ENCODE measurements around the gene ABLIM3.

ABLIM3 gene

GRCh38 chr5:149141224-149141956 lies at the start of gene ABLIM3:
ABLIM3 (plus strand) TSS chr5:149141493; CDS start chr5:149142096, 603 bp downstream.
- DNase-seq (ENCODE audit: low read depth in 2 of 2), result peak; percentile 20 to 60

- DNase-seq (ENCODE audit: low read depth in 2 of 2), result no peak
Observed at GRCh38 chr5:149093625-149094024, 47.7 kb upstream of the ABLIM3 start.

GRCh38 chr5:149094996-149095395 lies 46.3 kb upstream of the ABLIM3 start:
- no peak for DNase-seq (ENCODE audit: low read depth in 2 of 2)

DNA sequence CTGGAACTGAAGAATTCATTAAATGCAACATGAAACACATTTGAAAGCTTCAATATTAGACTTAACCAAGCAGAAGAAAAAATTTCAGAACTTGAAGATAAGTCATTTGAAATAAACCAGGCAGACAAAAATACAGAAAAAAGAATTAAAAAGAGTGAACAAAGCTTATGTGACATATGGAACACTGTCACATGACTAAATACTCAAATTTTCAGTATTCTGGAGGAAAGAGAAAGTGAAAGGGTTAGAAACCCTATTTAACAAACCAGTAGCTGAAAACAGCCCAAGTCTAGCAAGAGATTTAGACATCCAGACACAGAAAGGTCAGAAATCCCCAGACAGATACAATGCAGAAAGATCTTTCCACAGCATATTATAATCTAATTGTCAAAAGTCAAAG lies 41.4 kb upstream of the ABLIM3 start:
- no peak for DNase-seq (ENCODE audit: low read depth in 2 of 2)

- no peak for DNase-seq (ENCODE audit: low read depth in 2 of 2)
Observed at GRCh38 chr5:149100331-149100730, 41.0 kb upstream of the ABLIM3 start.

- no peak for DNase-seq (ENCODE audit: low read depth in 2 of 2)
Observed at GRCh38 chr5:149108651-149109280, 32.5 kb upstream of the ABLIM3 start.

GRCh38 chr5:149110406-149110805 lies 30.9 kb upstream of the ABLIM3 start:
- no peak for DNase-seq (ENCODE audit: low read depth in 2 of 2)

- DNase-seq (ENCODE audit: low read depth in 2 of 2), result no peak
Observed at GRCh38 chr5:149113669-149114068, 27.6 kb upstream of the ABLIM3 start.

DNA sequence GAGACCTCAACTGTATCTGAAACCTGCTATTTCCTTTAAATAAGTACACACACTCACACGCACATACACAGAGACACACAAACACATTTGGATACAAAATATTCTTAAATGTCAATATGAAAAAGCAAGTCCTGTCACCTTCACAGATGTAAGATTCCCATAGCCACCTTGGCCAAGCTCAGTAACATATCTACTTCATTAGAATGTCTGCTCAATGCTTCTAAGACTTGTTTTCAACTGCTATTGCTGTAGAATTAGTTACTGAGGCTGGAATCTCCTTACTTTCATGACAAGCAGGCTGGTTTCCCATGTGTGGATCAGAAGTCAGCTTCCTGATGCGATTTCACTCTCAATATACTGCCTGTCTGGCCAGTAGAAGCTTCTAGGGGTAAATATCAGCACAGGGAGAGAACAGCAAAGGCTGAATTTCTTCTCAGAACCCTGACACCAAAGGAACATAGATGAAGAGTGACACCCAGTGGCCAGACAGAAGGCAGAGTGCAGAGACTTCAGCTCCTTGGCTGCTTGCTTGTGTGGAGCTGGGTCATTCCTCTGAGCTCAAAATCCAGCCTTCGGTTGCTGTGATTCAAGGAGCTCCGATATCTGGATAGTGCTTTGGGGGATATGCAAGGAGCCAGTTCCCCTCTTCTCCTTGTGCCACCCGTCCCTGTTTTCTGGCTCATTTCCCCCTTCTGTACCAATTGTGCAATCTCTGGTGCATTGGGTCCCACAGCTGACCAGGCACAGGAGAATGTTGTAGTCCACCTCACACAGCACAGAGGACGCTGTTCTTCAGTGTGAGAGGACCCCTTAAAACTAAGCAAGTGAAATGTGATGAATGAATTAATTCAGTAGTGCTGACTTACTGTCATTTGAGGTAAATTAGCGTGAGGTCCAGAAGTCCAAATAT lies 26.6 kb upstream of the ABLIM3 start:
- no peak for DNase-seq (ENCODE audit: low read depth in 2 of 2)

DNA sequence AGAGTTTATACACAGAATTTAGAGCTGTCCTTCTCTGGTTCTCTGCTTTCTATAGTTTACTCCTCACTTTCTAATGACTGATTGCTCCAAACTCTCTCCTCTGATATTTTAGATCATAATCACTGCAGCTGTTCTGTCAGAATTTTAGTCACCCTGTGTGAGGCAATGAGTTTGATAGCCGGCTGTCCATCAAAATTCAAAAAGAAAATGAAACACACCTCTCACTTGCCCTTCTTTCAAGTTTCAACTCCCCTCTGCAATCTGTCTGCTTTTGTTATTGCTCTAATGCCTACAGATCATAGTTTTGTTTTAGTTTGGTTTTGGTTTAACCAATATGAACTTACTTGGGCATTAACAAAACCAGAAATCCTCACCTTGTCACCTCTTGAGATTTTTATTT lies 23.3 kb upstream of the ABLIM3 start:
- DNase-seq (ENCODE audit: low read depth in 2 of 2), result no peak

- no peak for DNase-seq (ENCODE audit: low read depth in 2 of 2)
Observed at GRCh38 chr5:149118463-149118862, 22.8 kb upstream of the ABLIM3 start.

DNA sequence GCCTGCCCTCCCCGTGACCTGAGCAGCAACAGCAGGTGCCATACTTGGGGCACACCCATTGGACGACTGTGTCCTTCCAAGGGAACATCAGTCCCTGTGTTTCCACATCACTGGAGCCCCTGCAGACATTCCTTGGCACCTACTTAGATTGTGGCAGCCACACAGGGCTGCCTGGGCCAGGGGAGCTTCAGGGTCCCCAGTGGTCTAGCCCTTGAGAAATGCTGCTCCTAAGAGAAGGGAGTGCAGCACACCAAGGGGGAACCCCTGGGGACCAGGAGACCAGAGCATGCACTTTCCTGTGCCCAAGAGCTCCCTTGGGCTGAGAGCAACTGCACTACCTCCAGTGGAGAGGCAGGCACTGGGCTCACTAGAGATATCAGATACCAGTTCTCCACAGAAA lies 20.1 kb upstream of the ABLIM3 start:
- no peak for DNase-seq (ENCODE audit: low read depth in 2 of 2)

DNA sequence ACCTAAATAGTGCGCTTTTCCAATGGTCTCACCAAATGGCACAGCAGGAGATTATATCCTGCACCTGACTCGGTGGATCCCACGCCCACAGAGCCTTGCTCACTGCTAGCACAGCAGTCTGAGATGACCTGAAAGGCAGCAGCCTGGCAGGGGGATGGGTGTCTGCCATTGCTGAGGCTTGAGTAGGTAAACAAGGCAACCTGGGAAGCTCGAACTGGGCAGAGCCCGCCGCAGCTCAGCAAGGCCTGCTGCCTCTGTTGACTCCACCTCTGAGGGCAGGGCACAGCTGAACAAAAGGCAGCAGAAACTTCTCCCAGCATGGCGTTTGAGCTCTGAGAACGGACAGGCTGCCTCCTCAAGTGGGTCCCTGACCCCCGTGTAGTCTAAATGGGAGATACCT lies 18.1 kb upstream of the ABLIM3 start:
- DNase-seq (ENCODE audit: low read depth in 2 of 2), result no peak

DNA sequence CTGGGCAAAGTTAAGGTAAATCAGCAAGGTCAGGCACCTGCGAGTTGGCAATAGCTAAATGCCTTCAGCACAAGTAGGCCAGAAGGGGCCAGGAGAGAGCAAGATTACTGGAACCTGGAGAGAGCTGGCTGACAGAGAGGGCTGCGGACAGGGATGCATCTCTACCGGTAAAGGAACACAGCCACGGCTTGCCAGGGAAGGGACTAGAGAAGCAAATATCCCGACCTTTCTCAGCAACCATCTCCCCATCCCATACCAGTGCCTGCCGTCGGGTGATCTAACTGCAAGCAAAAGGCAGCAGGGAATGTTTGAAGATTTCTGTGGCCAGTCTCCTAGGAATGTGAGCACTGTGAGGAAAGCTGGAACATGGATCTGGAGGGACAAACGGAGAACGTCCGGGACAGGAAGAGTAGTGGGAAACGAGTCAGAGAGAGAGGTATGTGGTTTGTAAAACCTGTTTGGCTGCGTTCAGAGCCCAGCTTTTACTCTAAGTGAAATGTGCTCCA lies 15.9 kb upstream of the ABLIM3 start:
- no peak for DNase-seq (ENCODE audit: low read depth in 2 of 2)

GRCh38 chr5:149126906-149127305 lies 14.4 kb upstream of the ABLIM3 start:
- DNase-seq (ENCODE audit: low read depth in 2 of 2), result no peak

DNA sequence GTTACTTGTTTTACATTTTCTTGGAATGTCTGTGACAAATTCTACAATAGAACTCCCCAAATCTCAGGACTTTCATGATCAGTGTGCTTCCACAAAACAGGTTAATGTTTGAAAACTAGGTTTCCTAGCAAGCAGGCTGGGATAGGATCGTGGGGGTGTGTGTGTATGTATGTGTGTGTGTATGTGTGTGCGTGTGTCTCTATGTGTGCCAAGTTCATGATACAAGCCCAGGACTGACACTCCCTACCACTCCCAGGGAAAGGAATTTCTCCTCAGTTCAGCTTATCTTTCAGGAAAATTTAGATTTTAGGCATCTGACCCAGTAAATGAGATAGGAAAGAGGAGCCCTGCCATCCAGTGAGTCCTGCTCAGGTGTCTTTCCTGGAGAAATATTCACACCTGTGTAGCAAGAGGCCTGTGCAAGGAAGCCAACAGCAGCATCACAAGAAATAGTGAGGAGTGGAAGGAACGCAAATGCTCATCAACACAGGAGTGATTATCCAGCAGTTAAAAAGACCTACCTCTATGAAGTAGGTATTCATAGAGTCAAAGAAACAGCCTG lies 13.8 kb upstream of the ABLIM3 start:
- DNase-seq (ENCODE audit: low read depth in 2 of 2), result no peak

DNA sequence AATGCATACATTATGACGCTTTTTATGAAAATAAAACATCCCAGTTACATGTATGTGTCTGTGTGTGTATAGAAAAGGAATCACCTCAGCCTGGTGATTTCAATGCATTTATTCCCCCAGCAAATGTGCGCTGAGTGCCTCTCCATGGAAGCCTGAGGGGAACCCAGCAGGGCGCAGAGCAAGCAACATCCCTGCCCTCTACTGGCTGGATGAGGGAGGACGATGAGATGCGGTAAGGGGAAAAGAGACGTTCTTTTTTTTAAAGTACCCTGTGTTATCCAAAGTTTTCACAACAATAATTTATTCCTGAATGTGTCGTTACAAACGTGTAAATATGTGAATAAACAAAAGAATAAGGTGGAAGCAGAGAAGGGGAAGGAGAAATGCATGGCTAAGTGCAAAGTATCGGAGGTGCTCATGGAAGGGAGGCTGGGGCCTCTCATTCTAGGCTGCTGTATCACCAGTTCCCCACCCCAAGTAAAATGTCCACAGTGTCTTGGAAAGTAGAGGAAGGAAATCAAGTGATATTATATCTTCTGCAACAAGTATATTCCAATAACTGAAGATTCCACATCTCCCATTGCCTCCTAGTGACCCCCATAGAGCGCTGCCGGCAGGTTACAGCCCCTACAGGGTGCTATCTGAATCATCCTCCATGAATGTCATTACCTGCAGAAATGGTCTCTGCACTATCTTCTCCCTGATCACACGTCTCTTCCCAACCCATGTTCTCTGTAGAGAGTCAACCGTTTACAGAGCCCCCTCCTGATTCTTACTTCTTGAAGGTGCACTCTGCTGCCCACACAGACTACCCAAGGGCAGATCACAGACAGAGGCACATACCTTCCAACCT lies 13.0 kb upstream of the ABLIM3 start:
- no peak for DNase-seq (ENCODE audit: low read depth in 2 of 2)

- DNase-seq (ENCODE audit: low read depth in 2 of 2), result no peak
Observed at GRCh38 chr5:149129181-149129580, 12.1 kb upstream of the ABLIM3 start.

GRCh38 chr5:149130121-149130914 lies 11.0 kb upstream of the ABLIM3 start:
- DNase-seq (ENCODE audit: low read depth in 2 of 2), result no peak

- DNase-seq (ENCODE audit: low read depth in 2 of 2), result no peak
Observed at GRCh38 chr5:149132474-149132873, 8.8 kb upstream of the ABLIM3 start.
